Measurements from ENCODE around the gene RAP2A.

The RAP2A gene

DNA sequence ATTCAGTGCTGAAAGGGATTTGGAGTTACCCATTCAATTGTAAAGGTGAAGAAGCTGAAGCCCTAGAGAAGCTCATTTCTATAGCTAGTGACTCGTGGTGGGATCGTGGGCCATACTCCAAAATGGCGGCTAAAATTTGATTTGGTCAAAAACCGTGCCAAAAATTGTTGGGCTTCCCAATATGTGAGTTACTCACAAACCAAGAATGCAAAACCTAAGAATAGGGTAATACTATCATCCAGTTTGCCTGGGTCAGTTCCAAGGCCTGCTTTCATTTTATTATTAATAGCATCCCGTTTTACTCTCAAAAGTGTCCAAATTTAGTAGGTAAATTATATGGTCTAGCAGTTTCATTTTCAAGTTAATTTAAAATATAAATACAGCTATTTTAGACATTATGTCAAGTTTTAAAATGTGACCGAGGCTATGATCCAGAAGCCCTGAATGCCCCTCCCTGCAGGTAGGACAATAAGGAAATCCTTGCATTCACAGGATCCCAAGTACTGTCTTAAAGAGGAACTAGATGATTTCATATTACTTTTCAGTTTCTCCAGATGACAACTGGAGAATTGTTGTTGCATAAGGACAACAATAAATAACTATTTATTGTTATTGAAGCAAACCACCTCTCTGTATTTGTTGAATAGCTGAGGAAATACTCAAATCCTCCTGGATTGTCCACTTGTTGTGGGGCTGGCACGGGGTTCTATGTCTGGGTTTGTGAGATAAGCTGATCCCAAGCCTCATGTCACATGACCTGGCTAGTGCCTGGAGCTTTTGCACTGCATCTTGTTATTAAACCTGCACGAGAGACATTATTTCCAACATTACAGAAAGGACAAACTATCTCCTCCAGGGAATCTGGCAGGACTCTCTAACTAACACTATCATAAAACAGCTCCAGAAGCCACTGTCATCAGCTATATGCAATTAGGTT lies 11.6 kb upstream of the RAP2A start:
- no peak for DNase-seq

DNA sequence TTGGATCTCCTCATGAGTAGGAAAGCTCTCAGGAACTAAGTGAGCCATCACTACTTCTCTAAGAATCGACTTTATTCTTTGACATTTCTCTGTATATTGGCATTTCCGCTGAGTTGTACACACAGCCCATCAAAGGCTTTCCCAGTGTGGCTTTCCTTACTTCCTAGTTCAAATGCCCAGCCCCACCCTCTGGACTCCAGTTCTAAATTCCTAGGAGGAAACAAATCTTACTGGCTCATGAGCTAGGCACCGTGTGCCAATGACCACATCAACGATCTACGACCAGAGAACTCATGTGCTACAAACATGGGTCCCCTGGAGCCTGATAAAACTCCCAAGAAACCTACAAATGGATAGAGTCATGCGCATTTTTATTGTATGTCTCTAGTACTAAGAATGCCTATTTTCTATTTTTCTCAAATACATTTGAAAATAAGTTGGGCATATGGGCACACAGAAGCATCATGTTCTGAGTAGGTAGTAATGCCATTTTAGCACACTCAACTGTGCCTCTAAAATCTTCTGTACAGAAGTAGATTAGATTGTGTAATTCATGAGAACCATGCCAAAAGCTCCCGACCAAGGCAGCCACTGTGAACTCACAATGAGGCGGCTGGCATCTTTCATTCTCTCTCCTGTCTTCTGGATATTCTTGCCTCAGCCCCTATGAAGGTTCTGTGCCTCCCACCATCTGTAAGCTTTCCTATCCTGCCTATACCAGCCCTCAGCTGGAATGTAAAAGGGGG lies 10.5 kb upstream of the RAP2A start:
- DNase-seq, result no peak

DNA sequence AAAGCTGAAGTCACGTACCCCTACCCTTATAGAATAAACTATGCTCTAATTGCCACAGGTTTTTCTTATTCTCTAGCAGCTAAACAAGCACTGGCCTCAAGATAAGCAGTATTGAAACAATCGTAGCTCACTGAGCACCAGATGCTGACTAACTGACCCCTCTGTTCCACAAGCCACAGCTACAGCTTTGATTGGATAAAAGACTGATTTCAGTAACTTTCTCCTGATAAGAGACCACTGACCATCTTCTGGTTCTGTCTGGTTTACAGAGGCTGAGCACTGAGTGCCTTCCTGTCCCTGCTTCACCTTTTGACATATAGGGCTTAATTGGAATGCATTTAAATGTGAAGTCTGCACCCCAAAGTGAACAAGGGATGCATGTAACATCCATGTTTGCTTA lies 8.4 kb upstream of the RAP2A start:
- no peak for DNase-seq

DNA sequence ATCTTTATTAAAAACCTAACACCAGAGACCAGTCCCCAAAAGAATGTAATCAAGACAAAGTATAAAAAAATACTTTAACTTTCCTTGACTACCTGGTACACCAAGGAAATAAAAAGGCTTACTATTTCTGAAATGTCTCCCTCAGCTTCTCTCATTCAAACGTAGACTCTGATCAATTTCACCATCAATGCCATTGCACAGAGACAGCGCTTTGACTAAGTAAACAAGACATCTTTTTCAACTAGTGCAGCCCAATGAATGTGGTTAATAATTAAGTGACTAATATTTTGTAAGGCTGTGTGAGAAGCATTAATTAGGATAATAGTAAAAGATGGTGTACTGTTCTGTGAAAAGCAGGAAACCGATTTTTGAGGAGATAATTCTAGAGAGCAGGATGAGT lies 7.3 kb upstream of the RAP2A start:
- DNase-seq, result peak; percentile 69

DNA sequence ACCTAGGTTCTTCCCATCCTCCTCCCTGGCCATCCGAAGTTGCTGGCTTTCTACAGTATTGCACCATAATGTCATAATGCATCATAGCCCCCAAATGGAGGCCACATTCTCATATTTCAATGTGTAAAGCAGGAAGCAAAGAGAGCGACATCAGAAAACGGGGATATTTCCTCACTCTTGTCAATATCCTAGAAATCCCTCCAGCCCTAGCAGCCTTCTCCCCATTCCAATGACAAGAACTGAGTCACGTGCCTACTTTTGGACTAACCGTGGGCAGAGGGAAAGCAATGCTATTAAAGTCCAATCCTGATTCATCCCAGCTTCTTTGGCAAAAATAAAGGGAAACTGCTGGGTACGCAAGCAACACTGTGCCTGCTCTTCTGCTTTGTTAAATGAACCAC lies 4.3 kb upstream of the RAP2A start:
- DNase-seq, result no peak

DNA sequence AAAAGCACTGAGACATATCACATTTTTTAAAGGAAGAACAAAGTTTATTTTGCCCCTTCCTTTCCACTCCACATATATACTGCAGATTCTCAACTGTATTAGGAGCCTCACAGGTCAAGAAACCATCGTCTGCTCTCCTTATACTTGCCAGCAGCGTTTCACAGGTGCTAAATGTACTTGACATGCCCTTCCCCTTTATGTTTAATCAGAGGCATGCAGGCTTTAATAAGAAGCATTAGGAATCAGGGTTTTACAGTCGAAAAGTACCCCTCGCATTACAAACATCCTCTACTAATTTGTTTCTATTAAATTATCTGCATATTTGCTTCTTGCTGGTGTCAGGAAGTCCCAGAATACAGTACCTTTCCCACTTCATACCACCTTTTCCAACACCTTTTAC lies 3.7 kb upstream of the RAP2A start:
- no peak for DNase-seq

DNA sequence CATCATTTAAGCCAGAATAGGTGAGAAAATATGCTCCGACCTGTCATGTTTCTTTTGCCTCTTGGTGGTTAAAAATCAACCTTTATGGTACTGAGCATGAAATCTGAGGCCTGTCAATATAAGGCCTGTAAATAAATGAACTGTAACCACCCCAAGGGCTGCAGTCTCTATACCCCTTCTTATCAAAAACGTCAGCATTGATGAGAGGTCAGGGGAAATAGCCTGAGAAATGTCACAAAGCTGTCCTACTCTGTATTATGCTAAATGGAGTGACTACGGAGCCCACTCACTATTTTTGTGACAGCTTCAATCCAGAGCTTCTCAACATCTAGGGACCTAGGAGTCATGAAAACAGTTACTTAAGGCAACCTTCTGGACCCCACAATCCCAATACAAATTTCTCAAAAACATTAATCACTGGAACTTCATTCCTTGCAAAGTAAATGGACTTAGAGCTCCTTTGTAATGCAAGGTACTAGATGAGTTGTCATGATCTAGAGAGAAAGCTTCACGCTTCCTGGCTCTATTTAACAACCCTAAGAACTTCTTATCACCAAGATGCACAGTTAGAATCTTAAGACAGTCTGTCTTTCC lies 2.7 kb upstream of the RAP2A start:
- no peak for DNase-seq

DNA sequence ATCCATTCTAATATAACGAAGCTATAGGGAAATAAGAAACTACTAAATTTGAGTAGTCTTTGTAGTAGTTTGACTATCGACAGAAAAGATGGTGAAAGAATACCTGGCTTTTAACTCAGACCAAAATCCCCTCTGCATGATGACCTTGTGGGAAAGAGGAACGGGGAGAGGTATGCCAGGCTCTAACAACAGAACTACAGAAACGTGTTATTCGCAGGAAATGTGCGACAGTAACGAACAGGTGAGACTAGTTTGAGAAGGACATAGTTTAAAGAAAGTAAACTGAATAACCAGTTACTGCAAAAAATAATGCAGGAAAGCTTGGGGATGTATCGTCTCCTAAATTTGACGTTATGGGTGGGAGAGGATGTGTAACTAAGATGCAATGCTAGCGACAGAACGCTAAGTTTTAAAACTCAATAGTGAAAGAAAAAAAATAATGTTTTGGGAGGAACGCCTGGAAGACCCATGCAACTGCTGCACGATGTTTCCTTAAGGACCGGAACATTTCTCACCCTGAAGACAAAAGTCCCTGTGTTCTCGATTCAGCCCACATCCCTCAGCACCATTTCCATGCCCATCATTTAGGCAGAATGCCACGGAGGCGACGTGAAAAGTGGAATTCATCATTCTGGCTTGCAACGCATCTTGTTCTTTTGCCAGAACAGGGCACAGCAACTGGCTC lies 1.6 kb upstream of the RAP2A start:
- no peak for DNase-seq

DNA sequence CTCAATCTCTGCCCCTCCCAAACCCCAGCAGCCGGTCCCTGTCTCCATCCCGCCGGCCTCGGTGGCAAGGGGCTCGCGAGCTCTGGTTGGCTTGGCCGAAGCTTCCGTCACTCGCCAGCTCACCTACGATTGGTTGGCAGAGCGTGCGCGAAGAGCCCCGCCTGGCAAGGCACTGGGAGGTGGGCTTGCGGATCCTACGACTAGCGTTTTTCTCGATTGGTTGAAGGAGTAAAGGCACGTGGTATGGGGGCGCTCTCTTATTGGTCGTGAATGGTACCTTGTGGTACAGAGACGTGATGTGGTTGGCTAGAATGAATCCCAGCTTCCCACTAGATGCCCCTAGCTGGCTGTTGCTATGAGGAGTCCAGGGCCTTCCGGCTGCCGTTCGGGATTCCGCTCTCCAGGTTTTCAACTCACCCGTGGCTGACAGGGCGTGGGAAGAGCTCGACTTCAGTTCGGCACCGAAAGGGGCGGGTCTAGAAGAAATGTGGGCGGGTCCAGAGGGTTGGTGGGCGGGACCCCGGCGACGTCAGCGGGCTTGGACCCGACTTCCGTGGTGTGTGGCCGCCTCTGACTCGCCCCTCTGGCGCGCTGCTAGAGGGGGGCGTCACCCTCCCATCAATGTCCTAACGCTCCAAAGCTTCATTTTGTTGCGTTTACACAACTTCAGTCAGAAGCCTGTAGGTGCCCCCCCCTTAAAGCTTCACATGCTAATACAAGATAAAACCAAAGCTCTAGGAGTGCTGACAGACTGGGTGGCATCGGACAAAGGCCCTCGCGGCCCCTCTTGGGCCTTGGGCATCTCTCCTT lies 847 bp upstream of the RAP2A start:
- DNase-seq, result peak; percentile 100

DNA sequence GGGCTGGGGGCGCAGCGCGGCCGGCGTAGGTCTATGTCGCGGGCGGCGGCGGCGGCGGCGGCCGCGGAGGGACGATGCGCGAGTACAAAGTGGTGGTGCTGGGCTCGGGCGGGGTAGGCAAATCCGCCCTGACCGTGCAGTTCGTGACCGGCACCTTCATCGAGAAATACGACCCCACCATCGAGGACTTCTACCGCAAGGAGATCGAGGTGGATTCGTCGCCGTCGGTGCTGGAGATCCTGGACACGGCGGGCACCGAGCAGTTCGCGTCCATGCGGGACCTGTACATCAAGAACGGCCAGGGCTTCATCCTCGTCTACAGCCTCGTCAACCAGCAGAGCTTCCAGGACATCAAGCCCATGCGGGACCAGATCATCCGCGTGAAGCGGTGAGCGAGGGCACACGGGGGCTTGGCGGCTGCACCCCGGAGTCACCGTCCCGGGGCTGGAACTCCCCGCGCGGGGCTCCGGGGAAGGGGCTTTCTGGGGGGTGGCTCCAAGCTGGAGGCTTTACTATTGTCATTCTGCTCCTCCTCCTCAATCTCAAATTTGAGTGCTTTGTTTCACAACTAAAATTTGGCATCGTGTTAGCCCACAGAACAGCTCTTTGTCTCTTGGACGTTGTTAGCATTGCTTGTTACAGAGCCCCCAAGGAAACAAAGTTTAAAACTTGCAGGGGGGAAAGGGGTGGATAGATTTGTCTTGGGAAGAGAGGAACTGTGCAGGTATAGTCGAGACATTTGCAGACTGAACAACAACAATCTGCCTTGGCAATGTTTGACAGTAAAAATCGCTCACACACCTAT lies 630 bp downstream of the RAP2A start:
- DNase-seq, result peak; percentile 72

DNA sequence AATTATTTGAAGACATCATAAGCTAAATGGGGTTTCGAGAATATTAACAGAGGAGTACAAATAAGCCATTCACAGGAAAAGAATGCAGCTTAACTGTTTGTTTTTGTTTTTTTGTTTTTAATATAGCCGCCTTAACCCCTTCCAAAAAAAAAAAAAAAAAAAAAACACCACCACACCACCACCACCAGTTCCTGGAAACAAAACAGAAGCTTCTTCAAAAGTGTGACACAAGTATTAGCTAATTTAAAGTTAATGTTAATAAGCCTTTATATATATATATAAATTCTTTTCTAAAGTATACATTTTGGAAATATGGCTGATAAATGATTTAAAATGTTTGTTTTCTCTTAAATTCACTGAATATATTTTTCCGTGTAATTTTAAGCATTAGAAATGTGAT lies 1.4 kb downstream of the RAP2A start:
- DNase-seq, result no peak

DNA sequence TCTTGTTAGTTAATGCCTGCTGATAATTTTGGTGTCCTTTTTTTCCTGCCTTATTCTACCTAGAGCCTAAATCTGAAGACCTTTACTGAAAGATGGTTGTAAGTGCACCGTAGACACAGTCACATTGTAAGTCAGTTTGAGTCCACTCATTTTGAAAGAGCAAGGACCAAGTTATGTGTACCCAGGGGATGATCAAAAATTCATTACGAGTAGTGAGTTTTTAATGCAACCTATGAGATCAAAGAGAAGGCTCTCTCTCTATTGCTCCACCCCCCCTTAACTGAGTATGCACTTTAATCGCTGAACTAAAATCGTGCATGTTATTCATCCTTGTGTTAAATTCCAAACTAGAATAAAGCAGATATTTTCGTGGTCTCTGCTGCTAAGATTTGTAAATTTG lies 1.8 kb downstream of the RAP2A start:
- DNase-seq, result peak; percentile 40

DNA sequence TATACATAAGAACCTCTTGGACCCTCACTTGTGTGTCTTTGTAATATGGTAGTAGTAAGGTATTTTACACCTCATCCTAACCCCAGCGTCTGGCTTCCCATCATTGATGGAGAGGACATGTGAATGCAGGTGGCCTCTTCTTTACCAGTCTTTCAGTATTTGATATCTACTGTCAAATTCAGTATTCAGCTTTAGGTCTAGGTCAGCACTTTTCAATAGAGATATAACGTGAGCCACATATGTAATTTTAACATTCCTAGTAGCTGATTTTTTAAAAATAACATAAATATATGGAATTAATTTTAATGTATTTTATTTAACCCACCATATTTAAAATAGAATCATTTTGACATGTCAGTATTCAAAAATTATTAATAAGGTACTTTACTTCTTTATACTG lies 2.9 kb downstream of the RAP2A start:
- no peak for DNase-seq

DNA sequence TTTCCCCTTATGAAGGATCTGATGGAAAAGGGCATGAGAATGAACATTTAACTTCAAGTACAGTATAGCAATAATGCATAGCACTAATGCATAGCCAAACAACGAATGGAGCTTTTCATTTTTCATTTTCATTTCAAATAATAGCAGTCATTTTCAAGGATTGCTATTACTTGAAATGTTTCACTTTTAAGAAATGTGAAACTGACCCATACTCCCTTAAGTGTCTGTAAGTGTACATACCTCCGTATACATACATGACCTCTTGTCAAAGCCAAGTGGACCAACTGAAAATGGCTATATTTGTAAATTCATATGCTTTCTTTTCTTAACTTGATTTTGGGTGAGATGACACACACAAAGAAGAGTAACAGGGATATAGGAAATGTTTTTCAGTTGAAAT lies 3.8 kb downstream of the RAP2A start:
- DNase-seq, result no peak

DNA sequence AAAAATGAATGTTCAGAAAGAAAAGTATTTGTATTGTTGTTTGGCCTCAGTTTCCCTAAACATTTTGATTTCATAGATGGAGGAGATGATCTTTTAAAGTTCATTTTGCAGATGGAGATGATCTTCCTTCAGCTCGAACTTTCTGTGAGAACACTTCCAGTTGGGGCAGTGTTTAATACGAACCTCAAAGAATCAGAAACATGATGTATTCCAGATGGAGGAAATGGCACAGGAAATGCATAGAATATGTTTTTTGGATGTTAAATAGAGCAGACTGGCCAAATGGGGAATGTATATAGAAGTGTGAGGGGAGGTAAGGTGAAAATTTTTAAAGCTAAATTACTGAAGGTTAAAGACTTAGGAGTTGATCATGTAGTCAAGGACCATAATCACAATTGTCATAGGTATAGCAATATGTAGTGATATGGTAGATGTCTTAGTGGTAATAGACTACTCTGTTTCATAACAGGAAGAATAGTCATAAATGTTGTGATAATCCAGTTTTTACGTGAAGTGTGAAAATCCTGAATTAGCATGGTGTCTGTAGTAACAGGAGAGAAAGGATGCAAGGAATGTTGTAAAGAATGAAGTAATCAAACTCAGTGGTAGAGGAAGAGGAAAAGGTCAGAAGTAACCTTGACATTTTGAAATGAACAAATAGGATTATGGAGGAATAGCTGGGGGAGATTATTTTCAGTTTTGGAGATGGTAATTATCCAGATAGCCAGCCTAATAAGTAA lies 5.1 kb downstream of the RAP2A start:
- DNase-seq, result no peak

DNA sequence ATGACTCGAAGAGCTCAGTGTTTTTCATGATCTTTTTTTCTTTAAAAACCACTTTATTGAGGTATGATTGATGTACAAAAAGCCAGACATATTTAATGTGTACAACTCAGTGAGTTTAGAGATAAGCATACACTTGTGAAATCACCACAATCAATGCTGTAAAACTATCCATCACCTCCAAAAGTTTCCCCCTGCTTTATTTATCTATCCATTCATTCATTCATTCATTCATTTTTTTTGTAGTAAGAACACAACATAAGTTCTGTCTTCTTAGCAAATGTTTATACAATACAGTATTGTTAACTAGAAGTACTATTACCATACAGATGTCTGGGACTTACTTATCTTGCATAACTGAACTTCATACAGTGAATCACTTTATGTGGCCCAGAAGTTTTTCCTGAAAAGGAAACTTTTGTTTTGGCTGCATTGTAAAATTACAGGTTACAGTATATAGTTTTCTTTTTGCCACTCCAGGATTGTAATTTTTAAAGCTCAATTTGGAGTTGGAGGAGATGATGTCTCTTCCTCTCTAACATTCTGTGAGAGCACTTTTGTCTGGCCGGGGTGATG lies 6.7 kb downstream of the RAP2A start:
- no peak for DNase-seq

DNA sequence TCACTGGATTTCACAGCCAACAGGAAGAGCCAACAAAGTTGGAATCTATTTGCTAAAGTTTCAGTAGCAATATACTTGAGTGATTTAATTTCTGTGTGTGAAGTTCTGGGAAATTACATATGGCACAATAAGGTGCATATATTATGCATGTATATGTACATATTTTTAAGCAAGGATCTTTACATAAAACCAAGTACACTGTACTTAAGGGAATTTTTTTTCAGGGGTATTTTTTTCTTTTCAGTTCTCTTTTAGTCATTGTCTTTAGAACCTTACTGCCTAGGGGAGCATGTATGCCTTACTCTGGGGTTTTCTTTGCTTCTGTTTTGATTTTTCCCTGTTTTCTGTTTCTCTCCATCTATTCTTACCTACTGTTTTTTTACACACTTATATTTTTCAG lies 7.4 kb downstream of the RAP2A start:
- DNase-seq, result no peak

DNA sequence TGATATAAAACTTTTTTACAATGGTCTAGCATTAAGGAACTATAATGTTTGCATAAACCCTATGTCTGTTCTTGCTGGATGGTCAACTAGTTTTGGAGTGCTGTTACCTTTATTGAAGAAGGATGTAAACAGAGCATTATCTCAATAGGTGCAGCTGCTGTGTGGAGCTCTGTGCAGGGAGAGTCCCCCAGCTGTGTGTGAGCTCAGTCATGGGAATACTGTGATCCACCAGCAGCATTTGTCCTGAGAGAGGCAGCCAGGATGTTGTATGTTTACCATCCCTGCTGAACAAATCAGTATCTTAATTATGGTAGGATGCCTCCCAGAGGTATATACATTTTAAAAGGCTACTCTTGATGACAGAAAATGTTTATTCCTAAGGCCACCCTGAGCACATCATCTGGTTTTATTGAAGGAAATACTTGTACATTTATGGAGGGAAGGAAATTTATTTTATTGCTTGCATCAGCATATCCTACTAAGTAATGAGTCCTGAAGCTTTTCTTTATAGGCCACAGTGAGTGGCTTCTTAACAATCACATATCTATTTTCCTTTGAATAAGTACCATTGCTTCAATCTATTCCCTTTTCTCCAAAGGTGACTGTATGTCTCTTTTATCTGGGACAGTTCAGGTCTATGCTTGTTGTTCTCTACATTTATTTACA lies 11.7 kb downstream of the RAP2A start:
- no peak for DNase-seq

DNA sequence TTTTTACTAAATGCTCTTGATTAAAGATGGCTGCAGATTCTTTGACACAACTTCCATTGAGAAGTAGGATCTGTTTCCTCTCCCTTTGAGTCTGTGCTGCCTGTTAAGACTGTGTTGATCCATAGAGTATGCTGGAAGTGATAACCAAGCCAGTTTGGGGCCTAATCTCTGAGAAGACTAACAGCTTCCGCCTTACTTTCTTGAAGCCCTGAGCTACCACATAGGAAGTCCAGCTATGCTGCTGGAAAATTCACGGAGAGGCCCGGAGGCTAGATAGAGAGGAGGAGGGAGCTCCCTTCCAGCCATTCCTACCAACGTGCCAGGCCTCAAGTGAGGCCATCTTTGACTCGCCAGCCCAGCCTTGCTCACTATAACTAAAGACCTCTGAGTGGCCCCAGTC lies 12.5 kb downstream of the RAP2A start:
- no peak for DNase-seq

All from NCI-H526 treated with DMSO at 0.1 percent for 48 hours (cell line).